Tibial nerve (tissue), 4 donors: ENCODE measurements around the gene SLC6A9. TPM values are rescaled to one million over a fixed set of nuclear protein-coding genes. Genes with fewer than 3 reads are reported as not detected.

ENCODE experiments used
- DNase-seq, 2 donors: peaks; one replicate each; pipeline ENCODE4 v3.0.0-alpha.2; 2019; ENCODE audit warnings: low spot score in 2 of 2
- H3K27ac ChIP-seq, 4 donors: fragments of 200-600 bp; sonication (generic) in 3 of 4; one replicate each; pipeline ENCODE4 v1.5.1; 2017 to 2019; ENCODE audit warnings: mild to moderate bottlenecking in 1 of 4
- H3K27me3 ChIP-seq, 2 donors: fragments of 200-600 bp; sonication (generic) in 1 of 2; one replicate each; pipeline versions ENCODE4 v1.5.1 to v1.6.0; 2017 to 2019
- H3K36me3 ChIP-seq, 3 donors: fragments of 200-600 bp; sonication (generic); one replicate each; pipeline ENCODE4 v1.5.1; 2018 to 2019
- H3K4me1 ChIP-seq, 4 donors: fragments of 200-600 bp; sonication (generic) in 3 of 4; one replicate each; pipeline ENCODE4 v1.5.1; 2017 to 2019
- H3K4me3 ChIP-seq, 4 donors: fragments of 200-600 bp; sonication (generic) in 3 of 4; one replicate each; pipeline ENCODE4 v1.5.1; 2017 to 2019; ENCODE audit warnings: mild to moderate bottlenecking in 1 of 4, moderate library complexity in 1 of 4
- H3K9me3 ChIP-seq, 4 donors: fragments of 200-600 bp; sonication (generic) in 3 of 4; one replicate each; pipeline ENCODE4 v1.5.1; 2017 to 2019
- CTCF ChIP-seq, 5 experiments: fragments of 200-600 bp in 3 of 5; fragments of 450-650 bp in 2 of 5; sonication (generic) in 3 of 5; IDR thresholded peaks; one replicate each; pipeline ENCODE4 v1.5.1; 2016 to 2019; ENCODE audit warnings: antibody characterized with exemption in 5 of 5, mild to moderate bottlenecking in 3 of 5, moderate library complexity in 2 of 5
- EP300 ChIP-seq, 2 donors: sonication (generic); formaldehyde crosslinking; IDR thresholded peaks; one replicate each; pipeline ENCODE4 v1.6.1; 2017; ENCODE audit warnings: antibody characterized with exemption in 2 of 2, mild to moderate bottlenecking in 1 of 2
- POLR2A ChIP-seq, 2 donors: fragments of 450-650 bp; IDR thresholded peaks; one replicate each; pipeline ENCODE4 v1.6.1; 2017; ENCODE audit warnings: antibody characterized with exemption in 2 of 2, mild to moderate bottlenecking in 2 of 2, moderate library complexity in 2 of 2
- WGBS, 2 donors: methylation state at CpG; one replicate each; pipeline ENCODE4 v1.1.5; 2018; 5-methylcytosine and 5-hydroxymethylcytosine counted together
- total RNA-seq, 4 donors: library from RNA; depleted of rRNA; stranded (reverse); fragments of >200 nt; gene quantifications; one replicate each; pipeline ENCODE4 v1.1.0, GENCODE V29; 2016

The SLC6A9 gene
- total RNA-seq, 4 donors from 2014 or later, result 0.42 to 1.8 (median 0.83) TPM

GRCh38 chr1:44034423-44034822 lies 3.2 kb upstream of the SLC6A9 start:
- Histone ChIP-seq H3K27me3 (no peaks in the 10 kb centered on the region), H3K4me1 (peaks cover 0 to 42% (median 13%) of the 10 kb centered on the region in 4 donors), H3K9me3 (no peaks in the 10 kb centered on the region), H3K36me3 (no peaks in the 10 kb centered on the region), H3K4me3 (no peak overlapping the region), H3K27ac (peak overlapping the region in 2 of 4 donors; percentile 4 to 34)
- 89 to 92% methylated on average over 3 to 4 of the region's 4 CpGs for WGBS, 2 donors
- DNase-seq, result no peak
- TF ChIP-seq POLR2A (IDR thresholded peaks at IDR 0.05), result no peak
- no peak for TF ChIP-seq CTCF (IDR thresholded peaks at IDR 0.05)
- TF ChIP-seq EP300 (IDR thresholded peaks at IDR 0.05), result no peak

GRCh38 chr1:44033756-44034155 lies 2.5 kb upstream of the SLC6A9 start:
- no peak for TF ChIP-seq EP300 (IDR thresholded peaks at IDR 0.05)
- no peak for TF ChIP-seq POLR2A (IDR thresholded peaks at IDR 0.05)
- no peak for TF ChIP-seq CTCF (IDR thresholded peaks at IDR 0.05)
- Histone ChIP-seq H3K9me3 (no peaks in the 10 kb centered on the region), H3K4me3 (no peak overlapping the region), H3K4me1 (peaks cover 0 to 49% (median 19%) of the 10 kb centered on the region in 4 donors), H3K27me3 (no peaks in the 10 kb centered on the region), H3K27ac (peak overlapping the region in 2 of 4 donors; percentile 1 to 4), H3K36me3 (no peaks in the 10 kb centered on the region)
- 52 to 60% methylated on average over 5 to 6 of the region's 8 CpGs for WGBS, 2 donors
- no peak for DNase-seq

GRCh38 chr1:44033041-44033575 lies 1.8 kb upstream of the SLC6A9 start:
- peak overlapping the region in 2 of 4 donors; percentile 1 to 49 for H3K27ac ChIP-seq
- H3K4me1 ChIP-seq, result peaks cover 0 to 52% (median 19%) of the 10 kb centered on the region in 4 donors
- WGBS, 2 donors, result 83 to 88% methylated on average over 8 of the region's 8 CpGs

GRCh38 chr1:44032170-44032790 lies 1.0 kb upstream of the SLC6A9 start:
- Histone ChIP-seq H3K4me3 (no peak overlapping the region), H3K9me3 (no peaks in the 10 kb centered on the region), H3K36me3 (no peaks in the 10 kb centered on the region), H3K27me3 (no peaks in the 10 kb centered on the region), H3K4me1 (peaks cover 0 to 52% (median 19%) of the 10 kb centered on the region in 4 donors), H3K27ac (peak overlapping the region in 3 of 4 donors; percentile 80 to 90 (median 88))
- no peak for DNase-seq
- TF ChIP-seq CTCF (IDR thresholded peaks at IDR 0.05) (no peak), EP300 (IDR thresholded peaks at IDR 0.05) (no peak), POLR2A (IDR thresholded peaks at IDR 0.05) (no peak)
- WGBS, 2 donors, result 53 to 59% methylated on average over 6 of the region's 6 CpGs

More at GRCh38 chr1:44033041-44033575, 1.8 kb upstream of the SLC6A9 start:
- no peak for DNase-seq
- H3K27me3 ChIP-seq, result no peaks in the 10 kb centered on the region
- H3K4me3 ChIP-seq, result no peak overlapping the region
- TF ChIP-seq POLR2A (IDR thresholded peaks at IDR 0.05) (no peak), CTCF (IDR thresholded peaks at IDR 0.05) (no peak), EP300 (IDR thresholded peaks at IDR 0.05) (no peak)
- H3K36me3 ChIP-seq, result no peaks in the 10 kb centered on the region
- H3K9me3 ChIP-seq, result no peaks in the 10 kb centered on the region

- H3K27me3 ChIP-seq, result no peaks in the 10 kb centered on the region
- H3K4me1 ChIP-seq, result peaks cover 0 to 40% (median 16%) of the 10 kb centered on the region in 4 donors
- peak overlapping the region; percentile 56 to 81 (median 70) for H3K4me3 ChIP-seq
- H3K27ac ChIP-seq, result peak overlapping the region; percentile 58 to 90 (median 84)
- peak in 1 of 2 donors; percentile 22 for DNase-seq
- 0% methylated on average over 9 of the region's 66 CpGs for WGBS, 2 donors
- H3K36me3 ChIP-seq, result no peaks in the 10 kb centered on the region
- TF ChIP-seq POLR2A (IDR thresholded peaks at IDR 0.05) (no peak), CTCF (IDR thresholded peaks at IDR 0.05) (peak in 3 of 5 experiments; percentile 9 to 23 (median 10)), EP300 (IDR thresholded peaks at IDR 0.05) (no peak)
- no peaks in the 10 kb centered on the region for H3K9me3 ChIP-seq
These were observed 534 bp downstream of the SLC6A9 start for GRCh38 chr1:44030605-44031251.
